H1 (cell line): ENCODE measurements around the gene FAT1. TPM values are rescaled to one million over a fixed set of nuclear protein-coding genes. Genes with fewer than 3 reads are reported as not detected.

Experiments
- BACH1 ChIP-seq: IDR thresholded peaks from 2 replicates; pipeline ENCODE4 v1.6.1; 2012; ENCODE audit warnings: low read length, improper control_type of control experiment
- polyA plus RNA-seq, 7 experiments: library from polyadenylated mRNA; depleted of rRNA in 3 of 7; stranded (reverse) in 5 of 7; unstranded in 2 of 7; fragments of >200 nt in 5 of 7; fragments of 200-250 nt in 2 of 7; gene quantifications; 1 replicate in 5 of 7; 2 replicates in 1 of 7; 4 replicates in 1 of 7; pipeline versions ENCODE4 v1.2.1 to v1.2.3, GENCODE V29; 2011 to 2013; ENCODE audit warnings: missing spikeins in 2 of 7, mixed read lengths in 2 of 7
- total RNA-seq: library from RNA; stranded (reverse); fragmentation: NEBNext Ultra II Directional; extraction: Animal tissue kit (Norgen Biotek cat#: 25700); gene quantifications from 2 replicates; pipeline ENCODE4 v1.2.1, GENCODE V29; 2021

FAT1 gene
- total and polyA plus RNA-seq, 2 of the 8 experiments (the other 6 are each of a cell fraction or from before 2014, with no cell fraction given): 94.4 to 137 TPM

- no peak for TF ChIP-seq BACH1
Observed at GRCh38 chr4:186760576-186760975, 36.9 kb upstream of the FAT1 start (continued).
